RWPE2 (cell line): Measurements from ENCODE around the gene KCNAB1.
"Not testable (repeated sequence)": the region's sequence is repeated elsewhere in the genome, so short reads cannot be mapped to it uniquely, and the experiment has no call there.

ENCODE experiments used
- ATAC-seq: fragments of 200-7000 bp; cut with Tn5 transposase; 3 replicates; pipeline ENCODE4 v1.9.1; 2021; ENCODE audit warnings: low read depth
- DNase-seq: peaks from one replicate; pipeline ENCODE4 v3.0.0-alpha.2; 2020; ENCODE audit warnings: low spot score
- H3K27ac ChIP-seq: fragments of 450-650 bp; 2 replicates; pipeline ENCODE4 v1.5.1; 2017; ENCODE audit warnings: mild to moderate bottlenecking; ENCODE audit not compliant: poor library complexity, severe bottlenecking
- H3K27me3 ChIP-seq: fragments of 250-450 bp; sonication (Bioruptor Pico); 2 replicates; pipeline ENCODE4 v1.5.1; 2021; ENCODE audit warnings: mild to moderate bottlenecking, moderate library complexity; ENCODE audit not compliant: insufficient read depth, poor library complexity, severe bottlenecking
- H3K36me3 ChIP-seq: fragments of 250-450 bp; sonication (Bioruptor Pico); 2 replicates; pipeline ENCODE4 v1.5.1; 2020; ENCODE audit warnings: low read depth, mild to moderate bottlenecking, moderate library complexity
- H3K4me1 ChIP-seq: fragments of 250-450 bp; sonication (Bioruptor Pico); 2 replicates; pipeline ENCODE4 v1.5.1; 2021; ENCODE audit warnings: mild to moderate bottlenecking, moderate library complexity; ENCODE audit not compliant: insufficient read depth, poor library complexity, severe bottlenecking
- H3K4me3 ChIP-seq: fragments of 250-450 bp; sonication (Bioruptor Pico); 2 replicates; pipeline ENCODE4 v1.5.1; 2021; ENCODE audit warnings: mild to moderate bottlenecking, moderate library complexity; ENCODE audit not compliant: severe bottlenecking
- H3K9me3 ChIP-seq: fragments of 250-450 bp; sonication (Bioruptor Pico); 2 replicates; pipeline ENCODE4 v1.5.1; 2021; ENCODE audit warnings: mild to moderate bottlenecking, moderate library complexity; ENCODE audit not compliant: severe bottlenecking
- TF ChIP-seq, protein P1 (sequence below): fragments of 450-650 bp; IDR thresholded peaks from one replicate; pipeline ENCODE4 v1.5.1; 2017; ENCODE audit warnings: mild to moderate bottlenecking, moderate library complexity; ENCODE audit not compliant: poor library complexity, severe bottlenecking

Gene KCNAB1

GRCh38 chr3:156183396-156183795, 63.0 kb downstream of the KCNAB1 start:
- H3K27me3 ChIP-seq, result no peaks in the 10 kb centered on the region
- H3K9me3 ChIP-seq, result no peaks in the 10 kb centered on the region
- H3K4me3 ChIP-seq, result no peak overlapping the region
- H3K36me3 ChIP-seq, result no peaks in the 10 kb centered on the region
- TF ChIP-seq, protein P1, sequence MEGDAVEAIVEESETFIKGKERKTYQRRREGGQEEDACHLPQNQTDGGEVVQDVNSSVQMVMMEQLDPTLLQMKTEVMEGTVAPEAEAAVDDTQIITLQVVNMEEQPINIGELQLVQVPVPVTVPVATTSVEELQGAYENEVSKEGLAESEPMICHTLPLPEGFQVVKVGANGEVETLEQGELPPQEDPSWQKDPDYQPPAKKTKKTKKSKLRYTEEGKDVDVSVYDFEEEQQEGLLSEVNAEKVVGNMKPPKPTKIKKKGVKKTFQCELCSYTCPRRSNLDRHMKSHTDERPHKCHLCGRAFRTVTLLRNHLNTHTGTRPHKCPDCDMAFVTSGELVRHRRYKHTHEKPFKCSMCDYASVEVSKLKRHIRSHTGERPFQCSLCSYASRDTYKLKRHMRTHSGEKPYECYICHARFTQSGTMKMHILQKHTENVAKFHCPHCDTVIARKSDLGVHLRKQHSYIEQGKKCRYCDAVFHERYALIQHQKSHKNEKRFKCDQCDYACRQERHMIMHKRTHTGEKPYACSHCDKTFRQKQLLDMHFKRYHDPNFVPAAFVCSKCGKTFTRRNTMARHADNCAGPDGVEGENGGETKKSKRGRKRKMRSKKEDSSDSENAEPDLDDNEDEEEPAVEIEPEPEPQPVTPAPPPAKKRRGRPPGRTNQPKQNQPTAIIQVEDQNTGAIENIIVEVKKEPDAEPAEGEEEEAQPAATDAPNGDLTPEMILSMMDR, result no peak
- peaks cover 7% of the 10 kb centered on the region for H3K4me1 ChIP-seq
- no peak for DNase-seq
- no peak for ATAC-seq
- H3K27ac ChIP-seq, result no peak overlapping the region

DNA sequence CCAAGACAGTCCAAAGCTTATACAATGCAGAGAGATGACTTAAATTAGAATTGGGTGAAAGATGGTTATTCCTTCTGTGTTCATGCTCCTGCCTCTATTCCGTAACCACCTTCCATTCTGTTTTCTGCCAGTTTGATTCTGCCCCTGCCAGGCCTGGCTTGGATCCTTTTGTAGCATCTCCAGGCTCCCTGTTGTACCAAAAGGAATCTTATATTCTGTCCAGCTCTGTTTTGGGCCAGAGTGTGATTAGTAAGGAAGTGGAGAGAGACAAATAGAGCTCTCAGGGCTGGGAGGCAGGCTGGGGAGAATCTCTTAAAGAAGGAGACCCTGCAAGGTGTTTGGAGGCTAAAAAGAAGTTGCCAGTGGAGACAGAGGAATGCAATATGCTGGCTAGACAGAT, 63.8 kb downstream of the KCNAB1 start:
- Histone ChIP-seq H3K4me3 (no peak overlapping the region), H3K27me3 (no peaks in the 10 kb centered on the region), H3K4me1 (peaks cover 7% of the 10 kb centered on the region), H3K9me3 (no peaks in the 10 kb centered on the region), H3K36me3 (no peaks in the 10 kb centered on the region), H3K27ac (no peak overlapping the region)
- ATAC-seq (no peak), DNase-seq (no peak)
- TF ChIP-seq, protein P1, result no peak

DNA sequence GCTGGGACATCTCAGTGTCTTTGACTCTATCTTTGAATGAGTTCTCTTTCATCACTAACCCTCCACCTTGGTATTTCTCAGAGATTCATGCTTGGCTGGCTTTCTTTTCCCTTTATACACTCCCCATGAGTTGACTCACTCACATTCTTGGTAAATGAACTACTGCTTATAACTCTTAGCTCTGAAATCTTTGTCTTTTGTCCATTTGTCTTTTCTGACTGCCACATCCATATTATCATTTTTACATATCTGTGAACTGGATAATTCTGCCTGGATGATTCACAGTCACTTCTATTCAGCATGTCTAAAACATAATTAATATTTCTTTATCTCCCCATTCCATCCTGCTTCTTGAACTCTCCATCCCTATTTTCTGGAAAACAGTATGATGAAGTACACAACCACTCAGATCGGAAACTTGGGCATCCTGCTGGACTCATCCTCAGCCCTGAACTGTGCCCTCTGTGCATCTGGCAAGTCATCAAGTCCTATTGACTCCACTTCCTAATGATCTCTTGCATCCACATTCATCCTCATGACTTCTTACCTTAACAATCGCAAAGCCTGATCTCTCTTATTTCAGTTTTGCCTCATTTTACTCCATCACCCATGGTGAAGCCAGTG, 66.9 kb downstream of the KCNAB1 start:
- peak; percentile 63; the same call in 2 of the 3 replicates for ATAC-seq
- DNase-seq, result no peak
- Histone ChIP-seq H3K36me3 (no peaks in the 10 kb centered on the region), H3K27me3 (no peaks in the 10 kb centered on the region), H3K27ac (no peak overlapping the region), H3K4me1 (no peaks in the 10 kb centered on the region), H3K4me3 (no peak overlapping the region), H3K9me3 (no peaks in the 10 kb centered on the region)
- TF ChIP-seq, protein P1, result no peak

GRCh38 chr3:156188757-156189156, 68.4 kb downstream of the KCNAB1 start:
- H3K9me3 ChIP-seq, result no peaks in the 10 kb centered on the region
- no peaks in the 10 kb centered on the region for H3K27me3 ChIP-seq
- H3K4me1 ChIP-seq, result no peaks in the 10 kb centered on the region
- TF ChIP-seq, protein P1, result no peak
- no peak for ATAC-seq
- no peak overlapping the region for H3K27ac ChIP-seq
- no peak for DNase-seq
- H3K36me3 ChIP-seq, result no peaks in the 10 kb centered on the region
- no peak overlapping the region for H3K4me3 ChIP-seq

DNA sequence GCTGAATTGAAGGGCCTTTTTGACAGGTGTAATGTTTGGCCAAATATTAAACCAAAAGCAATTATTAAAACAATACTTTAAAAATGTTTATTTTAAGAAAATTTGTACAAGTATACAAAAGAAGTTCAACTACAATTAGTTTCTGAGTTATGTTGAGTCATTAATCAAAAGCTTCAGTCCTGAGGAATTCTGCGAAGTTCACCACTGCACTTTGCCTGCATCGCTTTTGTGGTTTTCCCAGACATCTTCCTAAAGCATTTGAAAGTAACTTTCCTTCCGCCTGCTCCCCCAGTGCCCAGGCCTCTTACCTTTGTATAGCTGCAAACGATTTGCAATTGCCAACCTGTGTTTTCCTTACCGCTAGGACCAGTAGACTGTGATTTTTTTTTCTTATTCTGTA, 69.5 kb downstream of the KCNAB1 start:
- Histone ChIP-seq H3K9me3 (no peaks in the 10 kb centered on the region), H3K36me3 (no peaks in the 10 kb centered on the region), H3K27ac (no peak overlapping the region), H3K4me3 (no peak overlapping the region), H3K27me3 (no peaks in the 10 kb centered on the region), H3K4me1 (no peaks in the 10 kb centered on the region)
- no peak for DNase-seq
- TF ChIP-seq, protein P1, result no peak
- ATAC-seq, result no peak

DNA sequence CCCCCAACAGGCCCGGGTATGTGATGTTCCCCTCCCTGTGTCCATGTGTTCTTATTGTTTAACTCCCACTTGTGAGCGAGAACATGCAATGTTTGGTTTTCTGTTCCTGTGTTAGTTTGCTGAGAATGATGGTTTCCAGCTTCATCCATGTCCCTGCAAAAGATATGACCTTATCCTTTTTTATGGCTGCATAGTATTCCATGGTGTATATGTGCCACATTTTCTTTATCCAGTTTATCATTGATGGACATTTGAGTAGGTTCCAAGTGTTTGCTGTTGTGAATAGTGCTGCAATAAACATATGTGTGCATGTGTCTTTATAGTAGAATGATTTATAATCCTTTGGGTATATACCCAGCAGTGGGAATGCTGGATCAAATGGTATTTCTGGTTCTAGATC, 74.6 kb downstream of the KCNAB1 start:
- H3K4me3 ChIP-seq, H3K27ac ChIP-seq, H3K9me3 ChIP-seq, H3K27me3 ChIP-seq, ATAC-seq, DNase-seq, H3K4me1 ChIP-seq, H3K36me3 ChIP-seq: not testable (repeated sequence)

- H3K27ac ChIP-seq, H3K27me3 ChIP-seq, H3K9me3 ChIP-seq, H3K4me3 ChIP-seq, ATAC-seq, H3K36me3 ChIP-seq, H3K4me1 ChIP-seq, DNase-seq: not testable (repeated sequence)
These were observed 76.8 kb downstream of the KCNAB1 start for GRCh38 chr3:156197152-156197551.
